HepG2 (cell line): ENCODE results near the gene GLE1. TPM values are rescaled to one million over a fixed set of nuclear protein-coding genes. Genes with fewer than 3 reads are reported as not detected.

Source experiments
- FLYWCH1 ChIP-seq: sonication (generic); formaldehyde crosslinking; IDR thresholded peaks from 2 replicates; pipeline ENCODE4 v1.8.1; 2023; ENCODE audit warnings: mild to moderate bottlenecking, missing genetic modification reagents
- HNRNPUL1 ChIP-seq: fragments of 200-400 bp; formaldehyde crosslinking; IDR thresholded peaks from 2 replicates; pipeline ENCODE4 v1.6.1; 2017; ENCODE audit warnings: low read depth, mild to moderate bottlenecking, low read length, moderate library complexity
- NR0B2 ChIP-seq: sonication (generic); formaldehyde crosslinking; IDR thresholded peaks from 2 replicates; pipeline ENCODE4 v1.4.0; 2020; ENCODE audit warnings: mild to moderate bottlenecking, missing genetic modification reagents
- PHF8 ChIP-seq: sonication (generic); formaldehyde crosslinking; IDR thresholded peaks from 2 replicates; pipeline ENCODE4 v1.5.0; 2020; ENCODE audit warnings: missing genetic modification reagents
- PITX1 ChIP-seq: sonication (generic); formaldehyde crosslinking; IDR thresholded peaks from 2 replicates; pipeline ENCODE4 v1.5.1; 2020; ENCODE audit warnings: mild to moderate bottlenecking, missing genetic modification reagents
- REPIN1 ChIP-seq: sonication (generic); formaldehyde crosslinking; IDR thresholded peaks from 2 replicates; pipeline ENCODE4 v1.8.0; 2022; ENCODE audit warnings: missing genetic modification reagents, low read depth, mild to moderate bottlenecking, borderline replicate concordance
- RFXAP ChIP-seq: sonication (generic); formaldehyde crosslinking; IDR thresholded peaks from 2 replicates; pipeline ENCODE4 v1.4.0; 2020; ENCODE audit warnings: missing genetic modification reagents, borderline replicate concordance
- TEAD3 ChIP-seq: optimal IDR thresholded peaks from 2 replicates; pipeline ENCODE3; 2016; ENCODE audit warnings: borderline replicate concordance
- ZMYM3 ChIP-seq: sonication (generic); formaldehyde crosslinking; IDR thresholded peaks from 2 replicates; pipeline ENCODE4 v1.5.1; 2020; ENCODE audit warnings: mild to moderate bottlenecking, missing genetic modification reagents
- ZNF644 ChIP-seq: IDR thresholded peaks from 2 replicates; pipeline ENCODE4 v1.6.1; 2016; ENCODE audit warnings: low read depth
- ZNF790 ChIP-seq: sonication (generic); formaldehyde crosslinking; IDR thresholded peaks from 2 replicates; pipeline ENCODE4 v1.8.0; 2022; ENCODE audit warnings: missing genetic modification reagents, mild to moderate bottlenecking, borderline replicate concordance
- ZSCAN21 ChIP-seq: sonication (generic); formaldehyde crosslinking; IDR thresholded peaks from 2 replicates; pipeline ENCODE4 v1.8.0; 2022; ENCODE audit warnings: mild to moderate bottlenecking, missing genetic modification reagents, moderate library complexity, borderline replicate concordance
- polyA plus RNA-seq, 8 experiments: library from polyadenylated mRNA; depleted of rRNA in 3 of 8; stranded (reverse) in 7 of 8; unstranded in 1 of 8; fragments of >200 nt; fragmentation: Illumina TruSeq in 4 of 8; extraction: Trizol in 4 of 8; gene quantifications; 2 replicates each; pipeline versions ENCODE4 v1.2.1 to v1.2.3, GENCODE V29; 2011 to 2016; ENCODE audit warnings: low read depth in 4 of 8, missing spikeins in 1 of 8, mixed read lengths in 1 of 8; ENCODE audit not compliant: insufficient read depth in 1 of 8
- total RNA-seq, 5 experiments: library from RNA; depleted of rRNA; stranded (reverse); fragments of >200 nt; fragmentation: Illumina TruSeq; extraction: Trizol; gene quantifications; 2 replicates each; pipeline ENCODE4 v1.2.3, GENCODE V29; 2016; ENCODE audit warnings: low read depth in 1 of 5
- TF ChIP-seq, protein P1 (sequence below): sonication (generic); formaldehyde crosslinking; IDR thresholded peaks from 2 replicates; pipeline ENCODE4 v1.4.0; 2020; ENCODE audit warnings: mild to moderate bottlenecking, missing genetic modification reagents, borderline replicate concordance
- TF ChIP-seq, protein P2 (sequence below): IDR thresholded peaks from 2 replicates; pipeline ENCODE4 v1.6.1; 2012; ENCODE audit warnings: inconsistent platforms
- TF ChIP-seq, protein P3 (sequence below): sonication (generic); formaldehyde crosslinking; IDR thresholded peaks from 2 replicates; pipeline ENCODE4 v1.4.0; 2020; ENCODE audit warnings: mild to moderate bottlenecking, missing genetic modification reagents

The GLE1 gene
- total and polyA plus RNA-seq, 2 of the 13 experiments (the other 11 are each of a cell fraction or from before 2014, with no cell fraction given), result 14.7 to 28.8 TPM

DNA sequence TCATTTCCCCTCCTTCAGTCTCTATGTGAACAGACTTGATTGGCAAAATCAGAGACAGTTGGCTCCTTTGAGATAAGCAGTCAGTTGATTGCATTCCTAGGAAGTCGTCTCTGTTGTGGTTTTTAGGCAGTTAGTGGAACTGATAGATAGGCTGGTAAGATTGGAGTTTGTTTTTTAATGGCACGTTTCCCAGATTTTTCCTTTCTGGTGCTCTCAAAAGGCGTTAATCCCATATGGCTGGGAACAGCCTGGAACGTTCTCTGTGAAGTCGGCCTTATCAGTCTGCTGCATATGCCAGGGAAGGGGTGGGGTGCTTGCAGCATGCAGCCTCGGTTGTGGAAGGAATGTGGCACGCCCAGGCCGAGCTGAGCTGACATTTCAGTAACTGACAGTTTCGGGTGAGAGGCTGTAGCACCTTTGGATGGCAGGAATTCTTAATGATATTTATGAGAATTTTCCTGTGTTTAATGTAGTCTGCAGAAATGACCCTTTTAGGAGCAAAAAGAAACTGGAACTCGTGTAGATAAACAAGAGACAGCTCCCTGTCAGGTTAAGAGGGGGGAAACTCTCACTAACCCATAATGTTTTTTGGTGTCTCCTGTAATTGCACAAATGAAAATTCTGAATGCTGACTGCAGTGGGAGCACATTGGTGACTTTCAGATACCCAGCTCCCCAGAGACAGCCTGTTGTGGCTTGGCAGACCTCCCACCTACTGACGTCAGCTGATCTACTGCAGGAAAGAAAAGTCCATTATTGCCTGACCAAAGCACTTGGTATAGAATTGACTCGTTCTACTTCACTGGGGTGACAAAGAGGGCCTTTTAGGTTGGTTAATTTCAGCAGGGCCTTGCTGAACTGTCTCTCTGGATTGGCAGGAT is 54.2 kb downstream of the GLE1 start (continued):
- TF ChIP-seq, protein P1, sequence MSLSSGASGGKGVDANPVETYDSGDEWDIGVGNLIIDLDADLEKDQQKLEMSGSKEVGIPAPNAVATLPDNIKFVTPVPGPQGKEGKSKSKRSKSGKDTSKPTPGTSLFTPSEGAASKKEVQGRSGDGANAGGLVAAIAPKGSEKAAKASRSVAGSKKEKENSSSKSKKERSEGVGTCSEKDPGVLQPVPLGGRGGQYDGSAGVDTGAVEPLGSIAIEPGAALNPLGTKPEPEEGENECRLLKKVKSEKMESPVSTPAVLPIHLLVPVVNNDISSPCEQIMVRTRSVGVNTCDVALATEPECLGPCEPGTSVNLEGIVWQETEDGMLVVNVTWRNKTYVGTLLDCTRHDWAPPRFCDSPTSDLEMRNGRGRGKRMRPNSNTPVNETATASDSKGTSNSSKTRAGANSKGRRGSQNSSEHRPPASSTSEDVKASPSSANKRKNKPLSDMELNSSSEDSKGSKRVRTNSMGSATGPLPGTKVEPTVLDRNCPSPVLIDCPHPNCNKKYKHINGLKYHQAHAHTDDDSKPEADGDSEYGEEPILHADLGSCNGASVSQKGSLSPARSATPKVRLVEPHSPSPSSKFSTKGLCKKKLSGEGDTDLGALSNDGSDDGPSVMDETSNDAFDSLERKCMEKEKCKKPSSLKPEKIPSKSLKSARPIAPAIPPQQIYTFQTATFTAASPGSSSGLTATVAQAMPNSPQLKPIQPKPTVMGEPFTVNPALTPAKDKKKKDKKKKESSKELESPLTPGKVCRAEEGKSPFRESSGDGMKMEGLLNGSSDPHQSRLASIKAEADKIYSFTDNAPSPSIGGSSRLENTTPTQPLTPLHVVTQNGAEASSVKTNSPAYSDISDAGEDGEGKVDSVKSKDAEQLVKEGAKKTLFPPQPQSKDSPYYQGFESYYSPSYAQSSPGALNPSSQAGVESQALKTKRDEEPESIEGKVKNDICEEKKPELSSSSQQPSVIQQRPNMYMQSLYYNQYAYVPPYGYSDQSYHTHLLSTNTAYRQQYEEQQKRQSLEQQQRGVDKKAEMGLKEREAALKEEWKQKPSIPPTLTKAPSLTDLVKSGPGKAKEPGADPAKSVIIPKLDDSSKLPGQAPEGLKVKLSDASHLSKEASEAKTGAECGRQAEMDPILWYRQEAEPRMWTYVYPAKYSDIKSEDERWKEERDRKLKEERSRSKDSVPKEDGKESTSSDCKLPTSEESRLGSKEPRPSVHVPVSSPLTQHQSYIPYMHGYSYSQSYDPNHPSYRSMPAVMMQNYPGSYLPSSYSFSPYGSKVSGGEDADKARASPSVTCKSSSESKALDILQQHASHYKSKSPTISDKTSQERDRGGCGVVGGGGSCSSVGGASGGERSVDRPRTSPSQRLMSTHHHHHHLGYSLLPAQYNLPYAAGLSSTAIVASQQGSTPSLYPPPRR (CRISPR knock-in tag), result no peak
- TF ChIP-seq REPIN1 (CRISPR knock-in tag), result no peak
- no peak for TF ChIP-seq RFXAP (CRISPR knock-in tag)
- no peak for TF ChIP-seq ZNF790 (CRISPR knock-in tag)
- no peak for TF ChIP-seq ZNF644 (CRISPR knock-in tag)
- TF ChIP-seq FLYWCH1, result no peak
- TF ChIP-seq TEAD3, result peak; percentile 92
- no peak for TF ChIP-seq ZMYM3 (CRISPR knock-in tag)
- TF ChIP-seq PITX1 (CRISPR knock-in tag), result peak; percentile 56; the same call in 1 of the 2 replicates
- no peak for TF ChIP-seq HNRNPUL1
- TF ChIP-seq, protein P2, sequence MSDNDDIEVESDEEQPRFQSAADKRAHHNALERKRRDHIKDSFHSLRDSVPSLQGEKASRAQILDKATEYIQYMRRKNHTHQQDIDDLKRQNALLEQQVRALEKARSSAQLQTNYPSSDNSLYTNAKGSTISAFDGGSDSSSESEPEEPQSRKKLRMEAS, result 0 out of 2 replicates have a peak, but pooled peaks have one; percentile 57
- TF ChIP-seq PHF8 (CRISPR knock-in tag), result no peak
- TF ChIP-seq NR0B2 (CRISPR knock-in tag), result no peak
- TF ChIP-seq, protein P3, sequence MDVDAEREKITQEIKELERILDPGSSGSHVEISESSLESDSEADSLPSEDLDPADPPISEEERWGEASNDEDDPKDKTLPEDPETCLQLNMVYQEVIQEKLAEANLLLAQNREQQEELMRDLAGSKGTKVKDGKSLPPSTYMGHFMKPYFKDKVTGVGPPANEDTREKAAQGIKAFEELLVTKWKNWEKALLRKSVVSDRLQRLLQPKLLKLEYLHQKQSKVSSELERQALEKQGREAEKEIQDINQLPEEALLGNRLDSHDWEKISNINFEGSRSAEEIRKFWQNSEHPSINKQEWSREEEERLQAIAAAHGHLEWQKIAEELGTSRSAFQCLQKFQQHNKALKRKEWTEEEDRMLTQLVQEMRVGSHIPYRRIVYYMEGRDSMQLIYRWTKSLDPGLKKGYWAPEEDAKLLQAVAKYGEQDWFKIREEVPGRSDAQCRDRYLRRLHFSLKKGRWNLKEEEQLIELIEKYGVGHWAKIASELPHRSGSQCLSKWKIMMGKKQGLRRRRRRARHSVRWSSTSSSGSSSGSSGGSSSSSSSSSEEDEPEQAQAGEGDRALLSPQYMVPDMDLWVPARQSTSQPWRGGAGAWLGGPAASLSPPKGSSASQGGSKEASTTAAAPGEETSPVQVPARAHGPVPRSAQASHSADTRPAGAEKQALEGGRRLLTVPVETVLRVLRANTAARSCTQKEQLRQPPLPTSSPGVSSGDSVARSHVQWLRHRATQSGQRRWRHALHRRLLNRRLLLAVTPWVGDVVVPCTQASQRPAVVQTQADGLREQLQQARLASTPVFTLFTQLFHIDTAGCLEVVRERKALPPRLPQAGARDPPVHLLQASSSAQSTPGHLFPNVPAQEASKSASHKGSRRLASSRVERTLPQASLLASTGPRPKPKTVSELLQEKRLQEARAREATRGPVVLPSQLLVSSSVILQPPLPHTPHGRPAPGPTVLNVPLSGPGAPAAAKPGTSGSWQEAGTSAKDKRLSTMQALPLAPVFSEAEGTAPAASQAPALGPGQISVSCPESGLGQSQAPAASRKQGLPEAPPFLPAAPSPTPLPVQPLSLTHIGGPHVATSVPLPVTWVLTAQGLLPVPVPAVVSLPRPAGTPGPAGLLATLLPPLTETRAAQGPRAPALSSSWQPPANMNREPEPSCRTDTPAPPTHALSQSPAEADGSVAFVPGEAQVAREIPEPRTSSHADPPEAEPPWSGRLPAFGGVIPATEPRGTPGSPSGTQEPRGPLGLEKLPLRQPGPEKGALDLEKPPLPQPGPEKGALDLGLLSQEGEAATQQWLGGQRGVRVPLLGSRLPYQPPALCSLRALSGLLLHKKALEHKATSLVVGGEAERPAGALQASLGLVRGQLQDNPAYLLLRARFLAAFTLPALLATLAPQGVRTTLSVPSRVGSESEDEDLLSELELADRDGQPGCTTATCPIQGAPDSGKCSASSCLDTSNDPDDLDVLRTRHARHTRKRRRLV (CRISPR knock-in tag), result no peak
- TF ChIP-seq ZSCAN21 (CRISPR knock-in tag), result 0 out of 2 replicates have a peak, but pooled peaks have one; percentile 36
